Adrenal gland (tissue), 12 donors: ENCODE measurements around the gene KCNJ6. TPM values are rescaled to one million over a fixed set of nuclear protein-coding genes. Genes with fewer than 3 reads are reported as not detected.
"Not testable (repeated sequence)": the region's sequence is repeated elsewhere in the genome, so short reads cannot be mapped to it uniquely, and the experiment has no call there.

Experiments used
- DNase-seq, 7 donors: peaks; one replicate each; pipeline ENCODE4 v3.0.0-alpha.2; 2019 to 2020
- H3K27ac ChIP-seq, 5 donors: fragments of 200-600 bp; sonication (generic) in 4 of 5; 1 replicate in 3 of 5; 2 replicates in 2 of 5; pipeline versions ENCODE4 v1.5.1 to v1.8.0; 2016 to 2020; ENCODE audit warnings: mild to moderate bottlenecking in 1 of 5
- H3K27me3 ChIP-seq: fragments of 200-600 bp; 2 replicates; pipeline ENCODE4 v1.8.0; 2021
- H3K36me3 ChIP-seq, 2 donors: fragments of 200-600 bp; replicated peaks in 1 of 2; 1 replicate in 1 of 2; 2 replicates in 1 of 2; pipeline versions ENCODE4 v1.5.1 to v1.8.0; 2018 to 2022
- H3K4me1 ChIP-seq, 2 donors: fragments of 200-600 bp; replicated peaks in 1 of 2; 1 replicate in 1 of 2; 2 replicates in 1 of 2; pipeline versions ENCODE4 v1.5.1 to v1.8.0; 2018 to 2021
- H3K4me3 ChIP-seq, 4 donors: fragments of 200-600 bp; sonication (generic) in 3 of 4; one replicate each; pipeline ENCODE4 v1.5.1; 2016 to 2018
- H3K9me3 ChIP-seq, 3 donors: fragments of 200-600 bp; sonication (generic) in 1 of 3; replicated peaks in 1 of 3; 1 replicate in 2 of 3; 2 replicates in 1 of 3; pipeline versions ENCODE4 v1.5.1 to v1.8.0; 2016 to 2021
- POLR2A ChIP-seq, 2 donors: fragments of 450-650 bp; IDR thresholded peaks; one replicate each; pipeline ENCODE4 v1.6.1; 2017; ENCODE audit warnings: antibody characterized with exemption in 2 of 2, mild to moderate bottlenecking in 2 of 2, moderate library complexity in 1 of 2
- WGBS, 4 donors: extraction: QIAGEN DNeasy Blood & Tissue Kit in 2 of 4; methylation state at CpG; one replicate each; pipeline versions ENCODE4 v1.1.5 to v1.1.7; 2013 to 2017; 5-methylcytosine and 5-hydroxymethylcytosine counted together
- intact Hi-C, 2 donors: fragments of 100-400 bp; cut with DNase I; formaldehyde crosslinking; loops; one replicate each; pipeline versions ENCODE4 v1.14.1 to v1.15.0; 2022 to 2023
- polyA plus RNA-seq, 3 donors: library from polyadenylated mRNA; stranded (reverse); fragments of 200-250 nt in 2 of 3; fragments of 350-450 nt in 1 of 3; fragmentation: Illumina TruSeq in 1 of 3; extraction: RNeasy Lipid Tissue Mini Kit (QIAGEN cat#74804) in 1 of 3; gene quantifications; one replicate each; pipeline ENCODE4 v1.2.3, GENCODE V29; 2013 to 2014
- total RNA-seq, 9 donors: library from RNA; depleted of rRNA in 4 of 9; stranded (reverse); fragments of >200 nt in 4 of 9; fragments of 120-200 nt in 1 of 9; fragmentation: NEBNext Ultra II Directional in 1 of 9; extraction: Animal tissue kit (Norgen Biotek cat#: 25700) in 1 of 9; gene quantifications; one replicate each; pipeline versions ENCODE4 v1.1.0 to v1.2.4, GENCODE V29; 2013 to 2023
- TF ChIP-seq, protein P1 (sequence below), 6 experiments: fragments of 450-650 bp in 4 of 6; fragments of 200-600 bp in 2 of 6; sonication (generic) in 1 of 6; IDR thresholded peaks; 1 replicate in 5 of 6; 2 replicates in 1 of 6; pipeline versions ENCODE4 v1.5.1 to v1.8.0; 2016 to 2021; ENCODE audit warnings: antibody characterized with exemption in 6 of 6, mild to moderate bottlenecking in 2 of 6, moderate library complexity in 1 of 6
- donor health status: healthy with polysubstance abuse.
- donor health status: Bipolar disorder and iron deficiency.
- donor health status: DM: yes; HTN: yes; CAD: no.
- donor health status: DM: no; HTN: no; CAD: no.
- donor health status: DM: no; HTN: no; CAD: no.
- donor health status: DM: yes; HTN: yes; CAD: no.

The KCNJ6 gene
- total and polyA plus RNA-seq, 12 donors: 0.03 to 0.60 (median 0.07) TPM; not detected in 4

DNA sequence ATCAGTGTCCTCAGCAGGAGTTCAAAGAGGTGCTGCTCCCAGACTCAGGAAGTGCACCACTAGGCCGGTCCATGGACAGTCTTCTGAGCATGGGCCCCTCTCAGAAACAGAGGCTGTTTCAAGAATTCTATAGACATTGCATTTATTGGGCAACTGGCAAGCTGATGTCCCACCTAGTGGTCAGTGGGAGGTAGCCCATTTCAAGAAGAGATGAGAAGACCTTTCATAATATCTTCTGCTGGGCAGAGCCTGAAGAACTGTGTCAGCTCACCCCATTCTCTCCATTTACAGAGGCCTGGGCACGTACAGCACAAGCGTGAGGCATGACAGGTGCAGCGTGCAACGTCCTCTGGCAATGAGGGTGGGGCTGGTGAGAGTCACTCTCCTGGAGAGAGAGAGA lies 333.7 kb downstream of the KCNJ6 start:
- 38 to 69% (median 59%) methylated on average over 5 of the region's 5 CpGs for WGBS, 4 donors
- intact Hi-C loops: no loop called here
- H3K4me3 ChIP-seq: no peak overlapping the region
- H3K4me1 ChIP-seq: no peaks in the 10 kb centered on the region
- H3K36me3 ChIP-seq: no peaks in the 10 kb centered on the region
- TF ChIP-seq, protein P1, sequence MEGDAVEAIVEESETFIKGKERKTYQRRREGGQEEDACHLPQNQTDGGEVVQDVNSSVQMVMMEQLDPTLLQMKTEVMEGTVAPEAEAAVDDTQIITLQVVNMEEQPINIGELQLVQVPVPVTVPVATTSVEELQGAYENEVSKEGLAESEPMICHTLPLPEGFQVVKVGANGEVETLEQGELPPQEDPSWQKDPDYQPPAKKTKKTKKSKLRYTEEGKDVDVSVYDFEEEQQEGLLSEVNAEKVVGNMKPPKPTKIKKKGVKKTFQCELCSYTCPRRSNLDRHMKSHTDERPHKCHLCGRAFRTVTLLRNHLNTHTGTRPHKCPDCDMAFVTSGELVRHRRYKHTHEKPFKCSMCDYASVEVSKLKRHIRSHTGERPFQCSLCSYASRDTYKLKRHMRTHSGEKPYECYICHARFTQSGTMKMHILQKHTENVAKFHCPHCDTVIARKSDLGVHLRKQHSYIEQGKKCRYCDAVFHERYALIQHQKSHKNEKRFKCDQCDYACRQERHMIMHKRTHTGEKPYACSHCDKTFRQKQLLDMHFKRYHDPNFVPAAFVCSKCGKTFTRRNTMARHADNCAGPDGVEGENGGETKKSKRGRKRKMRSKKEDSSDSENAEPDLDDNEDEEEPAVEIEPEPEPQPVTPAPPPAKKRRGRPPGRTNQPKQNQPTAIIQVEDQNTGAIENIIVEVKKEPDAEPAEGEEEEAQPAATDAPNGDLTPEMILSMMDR (IDR thresholded peaks at IDR 0.05): peak; percentile 41 to 64 (median 60)
- TF ChIP-seq POLR2A (IDR thresholded peaks at IDR 0.05): no peak
- H3K9me3 ChIP-seq: no peaks in the 10 kb centered on the region
- H3K27ac ChIP-seq: no peak overlapping the region
- peak; percentile 21 to 69 (median 39) for DNase-seq
- no peaks in the 10 kb centered on the region for H3K27me3 ChIP-seq

DNA sequence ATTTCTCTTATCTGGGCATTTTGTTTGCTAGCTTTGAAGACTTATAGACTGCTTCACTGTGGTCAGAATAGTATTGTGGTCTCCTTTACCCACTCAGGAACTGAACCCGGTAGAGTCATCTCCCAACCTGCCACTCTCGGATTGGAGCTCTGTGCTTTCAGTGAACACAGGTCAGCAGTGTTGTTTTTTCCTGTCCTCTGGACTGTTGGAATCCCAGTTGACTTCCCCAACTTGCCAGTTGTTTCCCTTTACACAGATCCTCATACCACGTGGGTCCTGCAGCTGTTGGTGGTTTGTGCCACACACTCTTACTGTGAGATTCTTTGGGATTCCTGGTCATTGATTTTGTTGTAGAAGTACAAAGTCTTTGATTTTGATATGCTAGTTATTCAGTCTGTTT lies 335.6 kb downstream of the KCNJ6 start:
- no peaks in the 10 kb centered on the region for H3K36me3 ChIP-seq
- H3K27ac ChIP-seq: no peak overlapping the region
- H3K4me1 ChIP-seq: no peaks in the 10 kb centered on the region
- no peaks in the 10 kb centered on the region for H3K27me3 ChIP-seq
- H3K9me3 ChIP-seq: no peaks in the 10 kb centered on the region
- no peak for DNase-seq
- intact Hi-C loops: no loop called here
- TF ChIP-seq, protein P1 (IDR thresholded peaks at IDR 0.05): no peak
- TF ChIP-seq POLR2A (IDR thresholded peaks at IDR 0.05): no peak
- H3K4me3 ChIP-seq: no peak overlapping the region
- 55 to 67% (median 60%) methylated on average over 3 of the region's 3 CpGs for WGBS, 4 donors

DNA sequence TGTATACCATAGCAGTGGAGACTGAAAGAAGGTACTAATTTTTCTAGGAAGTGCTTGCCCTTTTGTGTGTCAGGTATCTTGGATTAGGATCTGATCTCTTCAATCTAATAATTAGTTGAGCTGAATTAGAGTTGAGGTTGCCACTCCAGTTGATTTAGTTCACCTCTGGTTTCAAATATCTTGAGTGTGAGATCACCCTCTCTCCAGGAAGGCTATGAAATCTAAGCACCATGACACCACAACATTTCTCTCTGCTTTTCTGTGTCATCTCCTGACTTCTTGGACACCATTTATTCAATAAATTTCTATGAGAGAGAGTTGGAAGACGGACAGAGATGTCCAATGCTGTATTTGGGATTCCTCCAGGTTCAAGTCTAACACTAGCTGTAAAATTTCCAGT lies 336.9 kb downstream of the KCNJ6 start:
- 42 to 79% (median 59%) methylated on average over 1 of the region's 1 CpG for WGBS, 4 donors
- Histone ChIP-seq H3K4me3 (no peak overlapping the region), H3K9me3 (no peaks in the 10 kb centered on the region), H3K27ac (no peak overlapping the region), H3K4me1 (no peaks in the 10 kb centered on the region), H3K27me3 (no peaks in the 10 kb centered on the region), H3K36me3 (no peaks in the 10 kb centered on the region)
- no peak for DNase-seq
- no peak for TF ChIP-seq POLR2A (IDR thresholded peaks at IDR 0.05)
- TF ChIP-seq, protein P1 (IDR thresholded peaks at IDR 0.05): no peak
- intact Hi-C loops: no loop called here

DNA sequence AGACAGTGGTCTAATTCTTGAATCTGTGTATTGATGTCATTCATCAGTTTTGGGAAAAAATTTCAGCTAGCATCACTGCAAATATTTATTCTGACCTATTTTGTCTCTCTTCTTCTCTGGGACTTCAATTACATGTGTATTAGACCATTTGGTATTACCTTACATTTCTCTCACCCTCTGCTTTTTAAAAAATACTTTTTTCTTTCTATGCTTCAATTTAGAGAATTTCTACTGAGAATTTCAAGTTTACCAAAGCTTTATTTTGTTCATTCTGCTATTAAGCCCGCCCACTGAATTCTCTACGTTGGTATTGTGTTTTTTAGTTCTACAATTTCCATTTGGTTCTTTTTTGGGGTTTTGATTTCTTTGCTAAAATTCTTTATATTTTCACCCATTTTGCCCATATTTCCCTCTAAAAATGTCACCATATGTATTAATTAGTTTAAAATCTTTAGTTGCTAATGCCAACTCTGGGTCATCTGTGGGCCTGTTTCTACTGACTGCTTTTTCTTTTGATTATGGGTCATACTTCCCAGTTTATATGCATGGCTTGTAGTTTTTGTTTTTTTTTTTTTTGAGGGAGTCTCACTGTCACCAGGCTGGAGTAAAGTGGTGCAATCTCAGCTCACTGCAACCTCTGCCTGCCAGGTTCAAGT lies 337.7 kb downstream of the KCNJ6 start:
- Histone ChIP-seq H3K4me3 (no peak overlapping the region), H3K36me3 (no peaks in the 10 kb centered on the region), H3K9me3 (no peaks in the 10 kb centered on the region), H3K27ac (no peak overlapping the region), H3K27me3 (no peaks in the 10 kb centered on the region), H3K4me1 (no peaks in the 10 kb centered on the region)
- intact Hi-C loops: no loop called here
- DNase-seq: no peak
- no peak for TF ChIP-seq POLR2A (IDR thresholded peaks at IDR 0.05)
- TF ChIP-seq, protein P1 (IDR thresholded peaks at IDR 0.05): no peak
- WGBS, 4 donors: 93 to 95% (median 95%) methylated on average over 2 of the region's 2 CpGs

DNA sequence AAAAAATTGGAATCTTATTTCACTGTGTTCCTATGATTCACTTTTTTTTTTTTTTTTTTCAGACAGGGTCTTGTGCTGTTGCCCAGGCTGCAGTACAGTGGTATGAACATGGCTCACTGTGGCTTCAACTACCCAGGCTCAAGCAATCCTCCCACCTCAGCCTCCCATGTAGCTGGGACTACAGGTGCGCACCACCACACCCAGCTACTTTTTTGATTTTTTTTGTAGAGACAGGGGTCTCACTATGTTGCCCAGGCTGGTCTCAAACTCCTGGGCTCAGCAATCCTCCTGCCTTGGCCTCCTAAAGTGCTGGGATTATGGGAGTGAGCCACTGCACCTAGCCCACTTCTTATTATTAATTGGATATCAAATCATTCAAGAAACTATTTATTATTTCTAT lies 339.3 kb downstream of the KCNJ6 start:
- DNase-seq, intact Hi-C loops, H3K4me3 ChIP-seq, H3K36me3 ChIP-seq, H3K9me3 ChIP-seq, H3K4me1 ChIP-seq, H3K27me3 ChIP-seq, H3K27ac ChIP-seq: not testable (repeated sequence)
- 90 to 100% (median 94%) methylated on average over 1 of the region's 1 CpG for WGBS, 4 donors
